Gastrocnemius medialis (tissue), 4 donors: ENCODE measurements around the gene FICD. TPM values are rescaled to one million over a fixed set of nuclear protein-coding genes. Genes with fewer than 3 reads are reported as not detected.

Experiments
- ATAC-seq, 2 donors: fragments of 150-250 bp; one replicate each; pipeline ENCODE4 v1.9.1; 2016
- DNase-seq, 2 donors: peaks; one replicate each; pipeline ENCODE4 v3.0.0-alpha.2; 2019
- H3K27ac ChIP-seq, 4 donors: fragments of 200-600 bp; sonication (generic); 1 replicate in 1 of 4; 2 replicates in 3 of 4; pipeline ENCODE4 v1.5.1; 2016 to 2018; ENCODE audit warnings: mild to moderate bottlenecking in 2 of 4, moderate library complexity in 1 of 4
- H3K27me3 ChIP-seq, 3 donors: fragments of 200-600 bp; sonication (generic) in 2 of 3; 1 replicate in 1 of 3; 2 replicates in 2 of 3; pipeline versions ENCODE4 v1.5.1 to v1.6.0; 2016 to 2019; ENCODE audit warnings: mild to moderate bottlenecking in 1 of 3, moderate library complexity in 1 of 3
- H3K36me3 ChIP-seq, 2 donors: fragments of 200-600 bp; sonication (generic) in 1 of 2; one replicate each; pipeline ENCODE4 v1.5.1; 2017 to 2018
- H3K4me1 ChIP-seq, 2 donors: fragments of 200-600 bp; sonication (generic) in 1 of 2; one replicate each; pipeline ENCODE4 v1.5.1; 2016 to 2017; ENCODE audit warnings: mild to moderate bottlenecking in 2 of 2
- H3K4me3 ChIP-seq, 4 donors: fragments of 200-600 bp; sonication (generic) in 3 of 4; 1 replicate in 1 of 4; 2 replicates in 3 of 4; pipeline ENCODE4 v1.5.1; 2016 to 2019; ENCODE audit warnings: mild to moderate bottlenecking in 2 of 4
- H3K9me3 ChIP-seq, 3 donors: fragments of 200-600 bp; sonication (generic) in 2 of 3; 1 replicate in 1 of 3; 2 replicates in 2 of 3; pipeline ENCODE4 v1.5.1; 2016 to 2019
- CTCF ChIP-seq, 5 experiments: fragments of 450-650 bp in 3 of 5; fragments of 200-600 bp in 2 of 5; sonication (generic) in 2 of 5; IDR thresholded peaks in 4 of 5; conservative IDR thresholded peaks in 1 of 5; 1 replicate in 4 of 5; 2 replicates in 1 of 5; pipeline ENCODE4 v1.5.1; 2016 to 2019; ENCODE audit warnings: antibody characterized with exemption in 5 of 5, mild to moderate bottlenecking in 3 of 5, moderate library complexity in 3 of 5
- POLR2A ChIP-seq, 2 donors: fragments of 450-650 bp; IDR thresholded peaks; one replicate each; pipeline ENCODE4 v1.6.1; 2017; ENCODE audit warnings: antibody characterized with exemption in 2 of 2, mild to moderate bottlenecking in 2 of 2, moderate library complexity in 2 of 2
- in situ Hi-C, 4 donors: fragments of 200-750 bp; cut with MboI; loops; one replicate each; pipeline versions ENCODE4 v1.15.0 to v1.8.0; 2017; ENCODE audit warnings: low sequenced_read_pairs in 4 of 4
- intact Hi-C: fragments of 100-400 bp; cut with DNase I; formaldehyde crosslinking; loops from one replicate; pipeline ENCODE4 v1.15.1; 2023; ENCODE audit warnings: low total_unique reads
- total RNA-seq, 4 donors: library from RNA; depleted of rRNA; stranded (reverse); fragments of >200 nt; gene quantifications; one replicate each; pipeline versions ENCODE4 v1.1.0 to v1.2.3, GENCODE V29; 2016

The FICD gene
- total RNA-seq, 4 donors from 2014 or later, result 3.1 to 4.6 (median 3.6) TPM

GRCh38 chr12:108526482-108527165 lies 11.5 kb downstream of the FICD start:
- Histone ChIP-seq H3K27ac (no peak overlapping the region), H3K9me3 (no peaks in the 10 kb centered on the region), H3K27me3 (no peaks in the 10 kb centered on the region), H3K4me3 (no peak overlapping the region), H3K36me3 (peaks cover 0 to 98% of the 10 kb centered on the region in 2 donors), H3K4me1 (peaks cover 0 to 1% of the 10 kb centered on the region in 2 donors)
- intact Hi-C loops (no loop called here), in situ Hi-C loops (no loop called here)
- ATAC-seq (no peak), DNase-seq (no peak)
- TF ChIP-seq CTCF (IDR thresholded peaks at IDR 0.05 in 4 of 5, conservative IDR thresholded peaks at IDR 0.05 in 1 of 5) (no peak), POLR2A (IDR thresholded peaks at IDR 0.05) (no peak)

- H3K36me3 ChIP-seq, result peaks cover 0 to 98% of the 10 kb centered on the region in 2 donors
- ATAC-seq (no peak), DNase-seq (no peak)
- TF ChIP-seq CTCF (IDR thresholded peaks at IDR 0.05 in 4 of 5, conservative IDR thresholded peaks at IDR 0.05 in 1 of 5), result no peak
- H3K4me1 ChIP-seq, result peaks cover 2 to 6% of the 10 kb centered on the region in 2 donors
- intact Hi-C loops (no loop called here), in situ Hi-C loops (no loop called here)
- H3K27ac ChIP-seq, result no peak overlapping the region
- H3K4me3 ChIP-seq, result no peak overlapping the region
- no peaks in the 10 kb centered on the region for H3K27me3 ChIP-seq
- no peaks in the 10 kb centered on the region for H3K9me3 ChIP-seq
Measured at GRCh38 chr12:108527166-108527496, 12.1 kb downstream of the FICD start.

- H3K4me1 ChIP-seq, result peaks cover 8 to 13% of the 10 kb centered on the region in 2 donors
- DNase-seq, result no peak
- in situ Hi-C loops, result no loop called here
- H3K9me3 ChIP-seq, result no peaks in the 10 kb centered on the region
- intact Hi-C loops, result no loop called here
- peaks cover 0 to 83% of the 10 kb centered on the region in 2 donors for H3K36me3 ChIP-seq
- H3K27me3 ChIP-seq, result no peaks in the 10 kb centered on the region
- no peak overlapping the region for H3K27ac ChIP-seq
- ATAC-seq, result no peak
- no peak for TF ChIP-seq POLR2A (IDR thresholded peaks at IDR 0.05)
- TF ChIP-seq CTCF (IDR thresholded peaks at IDR 0.05 in 4 of 5, conservative IDR thresholded peaks at IDR 0.05 in 1 of 5), result no peak
- H3K4me3 ChIP-seq, result no peak overlapping the region
Measured at GRCh38 chr12:108530161-108530560, 15.1 kb downstream of the FICD start.

GRCh38 chr12:108531929-108532848 lies 17.1 kb downstream of the FICD start:
- Histone ChIP-seq H3K9me3 (no peaks in the 10 kb centered on the region), H3K27me3 (no peaks in the 10 kb centered on the region), H3K4me1 (peaks cover 8 to 13% of the 10 kb centered on the region in 2 donors), H3K4me3 (no peak overlapping the region), H3K27ac (peak overlapping the region; percentile 62 to 72 (median 67)), H3K36me3 (peaks cover 2 to 83% of the 10 kb centered on the region in 2 donors)
- ATAC-seq, result peak; percentile 96 to 99
- intact Hi-C loops (no loop called here), in situ Hi-C loops (no loop called here)
- TF ChIP-seq POLR2A (IDR thresholded peaks at IDR 0.05) (no peak), CTCF (IDR thresholded peaks at IDR 0.05 in 4 of 5, conservative IDR thresholded peaks at IDR 0.05 in 1 of 5) (no peak)
- DNase-seq, result peak; percentile 45 to 60
